ENCODE data around the gene ALOX12B. TPM values are rescaled to one million over a fixed set of nuclear protein-coding genes. Genes with fewer than 3 reads are reported as not detected.

Gene ALOX12B
- total RNA-seq, 5 donors from 2014 or later (not counting 1 experiment from before 2014, with no cell fraction given) = 0.63 to 1.1 (median 0.81) TPM; not detected in 1

GRCh38 chr17:8126491-8127066 is 39.1 kb upstream of the ALOX12B start:
- peak in 4 of 35 experiments; percentile 36 to 68 (median 40) for DNase-seq
- no peak overlapping the region for H3K27ac ChIP-seq (ENCODE audit: low read length)
- H3K36me3 Mint-ChIP-seq = no peaks in the 10 kb centered on the region
- no peaks in the 10 kb centered on the region for H3K9me3 ChIP-seq
- H3K4me3 ChIP-seq (ENCODE audit: control insufficient read depth in 1 of 2, extremely low read depth in 1 of 2, low read length in 1 of 2) = peak overlapping the region; percentile 64 to 80
- H3K36me3 ChIP-seq (ENCODE audit: control insufficient read depth in 2 of 2, extremely low read depth in 1 of 2, insufficient read depth in 1 of 2, low read length in 1 of 2) = no peaks in the 10 kb centered on the region
- H3K27me3 ChIP-seq (replicated peaks in 1 of 2; ENCODE audit: control insufficient read depth in 2 of 2, extremely low read depth in 1 of 2, insufficient read depth in 2 of 2, low read length in 1 of 2) = peaks cover 0 to 56% of the 10 kb centered on the region in 2 experiments
- peak overlapping the region; percentile 85 to 91 (median 86) for H3K4me3 Mint-ChIP-seq
- ATAC-seq (replicated peaks in 1 of 4) = peak; percentile 26 to 46 (median 34)
- H3K27ac Mint-ChIP-seq = peak overlapping the region; percentile 70 to 82
- no peaks in the 10 kb centered on the region for H3K9me3 Mint-ChIP-seq
- peaks cover 8 to 34% of the 10 kb centered on the region in 2 donors for H3K27me3 Mint-ChIP-seq
- under 1% methylated on average over 35 of the region's 45 CpGs for WGBS (ENCODE audit: insufficient coverage)
- H3K4me1 ChIP-seq (ENCODE audit: control insufficient read depth in 1 of 2, extremely low read depth in 1 of 2, insufficient read depth in 2 of 2, low read length in 2 of 2) = peaks cover 33 to 55% of the 10 kb centered on the region in 2 experiments
- ChIA-PET POLR2A (interaction anchor here in 1 of 2 donors (0.7 to 1.1 kb wide), 2 partner anchors 169 to 498 kb away, joined by 3 to 6 read pairs; partner anchors contain the start of gene SLC25A35), CTCF (interaction anchor here in 1 of 2 donors (0.7 to 1.3 kb wide), 2 partner anchors 12 to 95 kb away, joined by 3 to 5 read pairs; no protein-coding TSS in a partner anchor)
- H3K4me1 Mint-ChIP-seq = peaks cover 45 to 53% (median 47%) of the 10 kb centered on the region in 3 donors

DNA sequence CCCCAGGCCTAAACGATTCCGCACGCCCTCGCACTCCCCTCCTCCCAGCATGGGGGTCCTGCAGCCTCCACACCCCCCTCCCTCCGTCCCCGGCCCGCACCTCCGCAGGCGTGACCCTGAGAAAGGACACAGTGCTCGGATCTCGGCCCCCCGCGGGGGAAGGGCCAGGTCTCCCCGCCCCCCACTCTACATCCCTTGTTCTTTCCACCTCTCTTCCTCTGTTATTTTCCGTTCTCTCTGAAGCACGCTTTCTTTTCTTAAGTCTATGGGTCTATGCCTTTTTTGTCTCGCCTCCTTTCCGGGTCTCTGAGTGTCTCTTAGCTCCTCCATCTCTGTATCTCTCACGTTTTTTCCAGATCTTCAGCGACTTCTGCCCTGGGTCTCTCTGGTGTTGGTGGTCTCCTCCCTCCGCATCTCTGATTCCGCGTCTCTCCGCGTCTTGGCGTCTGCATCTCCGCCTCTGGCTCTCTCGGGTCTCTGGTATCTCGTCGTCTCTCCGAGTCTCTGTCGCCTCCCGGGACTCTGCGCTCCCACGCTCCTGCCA is 38.5 kb upstream of the ALOX12B start:
- DNase-seq = peak in 2 of 35 experiments; percentile 21 to 41
- Histone ChIP-seq H3K4me1 (ENCODE audit: control insufficient read depth in 1 of 2, extremely low read depth in 1 of 2, insufficient read depth in 2 of 2, low read length in 2 of 2) (peaks cover 35 to 61% of the 10 kb centered on the region in 2 experiments), H3K27me3 (replicated peaks in 1 of 2; ENCODE audit: control insufficient read depth in 2 of 2, extremely low read depth in 1 of 2, insufficient read depth in 2 of 2, low read length in 1 of 2) (peaks cover 0 to 59% of the 10 kb centered on the region in 2 experiments), H3K9me3 (no peaks in the 10 kb centered on the region), H3K36me3 (ENCODE audit: control insufficient read depth in 2 of 2, extremely low read depth in 1 of 2, insufficient read depth in 1 of 2, low read length in 1 of 2) (no peaks in the 10 kb centered on the region), H3K4me3 (ENCODE audit: control insufficient read depth in 1 of 2, extremely low read depth in 1 of 2, low read length in 1 of 2) (peak overlapping the region; percentile 64 to 80), H3K27ac (ENCODE audit: low read length) (no peak overlapping the region)
- Mint-ChIP-seq H3K27me3 (peaks cover 8 to 35% of the 10 kb centered on the region in 2 donors), H3K4me1 (peaks cover 47 to 55% (median 50%) of the 10 kb centered on the region in 3 donors), H3K4me3 (peak overlapping the region; percentile 77 to 91 (median 86)), H3K36me3 (no peaks in the 10 kb centered on the region), H3K27ac (peak overlapping the region; percentile 82 to 90), H3K9me3 (no peaks in the 10 kb centered on the region)
- ATAC-seq (replicated peaks in 1 of 4) = peak in 3 of 4 experiments; percentile 1 to 8 (median 6)
- WGBS (ENCODE audit: insufficient coverage) = under 1% methylated on average over 30 of the region's 35 CpGs
- POLR2A ChIA-PET = interaction anchor here in 1 of 2 donors (0.7 to 1.1 kb wide), 2 partner anchors 169 to 497 kb away, joined by 3 to 6 read pairs; partner anchors contain the start of gene SLC25A35
- CTCF ChIA-PET = interaction anchor here in 1 of 2 donors (1.3 kb wide), 1 partner anchor 13 kb away, joined by 5 read pairs; no protein-coding TSS in a partner anchor

DNA sequence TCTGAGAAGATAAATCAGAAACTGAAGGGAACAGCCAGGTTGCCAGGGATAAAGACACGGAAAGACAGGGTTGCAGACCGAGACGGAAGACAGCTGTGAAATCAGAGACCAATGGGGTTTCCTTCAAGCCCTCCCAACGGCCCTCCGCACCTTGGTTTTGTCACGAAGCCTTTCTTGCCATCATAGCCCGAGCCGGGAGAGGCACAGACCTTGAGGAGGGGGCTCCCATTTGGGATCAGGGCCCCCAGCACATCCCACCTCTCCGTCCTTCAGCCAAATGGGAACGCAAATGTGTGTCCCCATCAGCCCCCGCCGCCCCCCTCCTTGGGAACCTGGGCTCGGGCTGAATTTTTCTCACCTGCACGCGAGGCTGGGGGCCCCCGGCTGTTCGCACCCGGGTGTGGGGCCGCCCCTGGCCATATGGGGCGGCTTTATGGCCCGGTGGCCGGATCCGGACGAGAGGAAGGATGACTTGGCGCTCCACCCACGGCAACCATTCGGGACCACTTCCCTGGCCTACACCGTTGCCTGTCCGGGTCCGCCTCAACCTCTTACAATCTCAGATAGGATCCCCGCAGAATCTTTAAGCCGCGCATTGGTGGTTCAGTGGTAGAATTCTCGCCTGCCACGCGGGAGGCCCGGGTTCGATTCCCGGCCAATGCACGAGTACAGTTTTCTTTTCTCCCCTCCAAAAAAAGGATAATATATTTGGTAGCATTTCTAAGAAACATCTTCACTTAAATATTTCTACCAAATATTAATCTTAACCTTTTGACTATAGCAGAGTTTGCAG is 37.8 kb upstream of the ALOX12B start:
- Mint-ChIP-seq H3K4me3 (peak overlapping the region; percentile 77 to 91 (median 86)), H3K9me3 (no peaks in the 10 kb centered on the region), H3K36me3 (no peaks in the 10 kb centered on the region), H3K27ac (peak overlapping the region; percentile 82 to 90), H3K4me1 (peaks cover 54 to 62% (median 56%) of the 10 kb centered on the region in 3 donors), H3K27me3 (peaks cover 8 to 42% of the 10 kb centered on the region in 2 donors)
- ChIA-PET POLR2A (interaction anchor here in 1 of 2 donors (1.0 kb wide), 1 partner anchor 48 kb away, joined by 3 read pairs; no protein-coding TSS in a partner anchor), CTCF (interaction anchor here in 1 of 2 donors (0.8 kb wide), 1 partner anchor 13 kb away, joined by 3 read pairs; no protein-coding TSS in a partner anchor)
- H3K27ac ChIP-seq (ENCODE audit: low read length) = no peak overlapping the region
- H3K36me3 ChIP-seq (ENCODE audit: control insufficient read depth in 2 of 2, extremely low read depth in 1 of 2, insufficient read depth in 1 of 2, low read length in 1 of 2) = no peaks in the 10 kb centered on the region
- H3K9me3 ChIP-seq = no peaks in the 10 kb centered on the region
- H3K4me1 ChIP-seq (ENCODE audit: control insufficient read depth in 1 of 2, extremely low read depth in 1 of 2, insufficient read depth in 2 of 2, low read length in 2 of 2) = peaks cover 39 to 67% of the 10 kb centered on the region in 2 experiments
- ATAC-seq (replicated peaks in 1 of 4) (peak; percentile 44 to 55 (median 50)), DNase-seq (peak; percentile 65 to 90 (median 84))
- H3K4me3 ChIP-seq (ENCODE audit: control insufficient read depth in 1 of 2, extremely low read depth in 1 of 2, low read length in 1 of 2) = peak overlapping the region; percentile 64 to 80
- peaks cover 0 to 66% of the 10 kb centered on the region in 2 experiments for H3K27me3 ChIP-seq (replicated peaks in 1 of 2; ENCODE audit: control insufficient read depth in 2 of 2, extremely low read depth in 1 of 2, insufficient read depth in 2 of 2, low read length in 1 of 2)
- 2% methylated on average over 16 of the region's 40 CpGs for WGBS (ENCODE audit: insufficient coverage)

DNA sequence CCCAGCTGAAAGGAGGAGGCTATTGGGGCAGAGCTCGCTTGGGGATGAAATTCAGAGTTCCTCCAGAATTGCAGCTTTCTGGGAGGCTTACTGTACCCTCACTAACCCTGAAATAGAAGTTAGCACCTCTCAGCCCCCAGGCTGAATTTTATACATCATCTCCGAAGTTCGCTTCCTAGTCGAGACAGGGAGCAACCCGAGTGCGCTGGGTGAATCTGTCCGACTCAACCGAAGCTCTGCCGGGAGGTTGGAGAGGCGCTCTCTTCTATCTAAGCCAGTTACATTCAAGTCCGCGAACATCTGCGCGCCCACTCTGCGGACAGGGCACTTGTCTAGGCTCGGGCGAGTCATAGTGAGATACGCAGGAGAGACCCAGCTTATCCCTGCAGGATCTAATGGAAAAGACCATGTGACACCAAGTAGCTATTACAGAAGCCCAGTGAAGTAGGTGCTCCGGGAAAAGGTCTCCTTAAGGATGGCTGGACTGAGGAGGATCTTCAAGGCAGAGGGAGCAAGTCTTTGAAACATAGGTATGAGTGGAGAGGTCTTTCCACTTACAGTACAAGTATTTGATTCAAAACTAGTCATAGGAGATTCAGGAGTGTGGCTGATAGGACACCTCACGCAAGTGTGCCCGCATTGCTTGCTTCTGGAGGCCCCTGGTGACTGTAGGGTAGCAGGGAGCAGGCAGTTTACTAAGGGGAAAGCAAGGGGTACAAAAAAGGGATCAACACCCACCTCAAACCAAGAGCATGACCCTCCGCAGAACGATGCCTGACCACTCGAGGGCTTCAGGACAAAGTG is 37.0 kb upstream of the ALOX12B start:
- Histone ChIP-seq H3K27me3 (replicated peaks in 1 of 2; ENCODE audit: control insufficient read depth in 2 of 2, extremely low read depth in 1 of 2, insufficient read depth in 2 of 2, low read length in 1 of 2) (peaks cover 0 to 64% of the 10 kb centered on the region in 2 experiments), H3K36me3 (ENCODE audit: control insufficient read depth in 2 of 2, extremely low read depth in 1 of 2, insufficient read depth in 1 of 2, low read length in 1 of 2) (no peaks in the 10 kb centered on the region), H3K4me1 (ENCODE audit: control insufficient read depth in 1 of 2, extremely low read depth in 1 of 2, insufficient read depth in 2 of 2, low read length in 2 of 2) (peaks cover 47 to 71% of the 10 kb centered on the region in 2 experiments), H3K9me3 (no peaks in the 10 kb centered on the region), H3K4me3 (ENCODE audit: control insufficient read depth in 1 of 2, extremely low read depth in 1 of 2, low read length in 1 of 2) (peak overlapping the region; percentile 64 to 80), H3K27ac (ENCODE audit: low read length) (no peak overlapping the region)
- Mint-ChIP-seq H3K9me3 (no peaks in the 10 kb centered on the region), H3K27me3 (peaks cover 11 to 46% of the 10 kb centered on the region in 2 donors), H3K36me3 (no peaks in the 10 kb centered on the region), H3K4me1 (peaks cover 62 to 70% (median 64%) of the 10 kb centered on the region in 3 donors), H3K27ac (peak overlapping the region; percentile 82 to 90), H3K4me3 (peak overlapping the region; percentile 77 to 91 (median 86))
- WGBS (ENCODE audit: insufficient coverage) = 3% methylated on average over 19 of the region's 24 CpGs
- ChIA-PET CTCF (interaction anchor here in 1 of 2 donors (0.6 to 0.8 kb wide), 2 partner anchors 14 to 70 kb away, joined by 3 to 4 read pairs; no protein-coding TSS in a partner anchor), POLR2A (interaction anchor here in 1 of 2 donors (1.0 kb wide), 1 partner anchor 49 kb away, joined by 3 read pairs; no protein-coding TSS in a partner anchor)
- ATAC-seq (replicated peaks in 1 of 4) = no peak
- peak in 3 of 35 experiments; percentile 27 to 47 (median 29) for DNase-seq

- POLR2A ChIA-PET = interaction anchor here (1.0 kb wide), 2 partner anchors 49 to 97 kb away, joined by 3 read pairs; no protein-coding TSS in a partner anchor
- Histone ChIP-seq H3K27ac (ENCODE audit: low read length) (no peak within 1 kb of the TSS), H3K27me3 (replicated peaks in 1 of 2; ENCODE audit: control insufficient read depth in 2 of 2, extremely low read depth in 1 of 2, insufficient read depth in 2 of 2, low read length in 1 of 2) (peaks cover 0 to 61% of the 10 kb centered on the region in 2 experiments), H3K4me1 (ENCODE audit: control insufficient read depth in 1 of 2, extremely low read depth in 1 of 2, insufficient read depth in 2 of 2, low read length in 2 of 2) (peaks cover 48 to 71% of the 10 kb centered on the region in 2 experiments), H3K4me3 (ENCODE audit: control insufficient read depth in 1 of 2, extremely low read depth in 1 of 2, low read length in 1 of 2) (peak within 1 kb of the TSS; percentile 64 to 80), H3K9me3 (no peaks in the 10 kb centered on the region), H3K36me3 (ENCODE audit: control insufficient read depth in 2 of 2, extremely low read depth in 1 of 2, insufficient read depth in 1 of 2, low read length in 1 of 2) (no peaks in the 10 kb centered on the region)
- Mint-ChIP-seq H3K27me3 (peaks cover 12 to 49% of the 10 kb centered on the region in 2 donors), H3K4me1 (peaks cover 66 to 77% (median 69%) of the 10 kb centered on the region in 3 donors), H3K27ac (peak within 1 kb of the TSS; percentile 82 to 90), H3K4me3 (peak within 1 kb of the TSS; percentile 77 to 91 (median 86)), H3K9me3 (no peaks in the 10 kb centered on the region), H3K36me3 (no peaks in the 10 kb centered on the region)
- CTCF ChIA-PET = interaction anchor here in 1 of 2 donors (0.6 kb wide), 1 partner anchor 71 kb away, joined by 4 read pairs; no protein-coding TSS in a partner anchor
- WGBS (ENCODE audit: insufficient coverage) = 1% methylated on average over 16 of the region's 29 CpGs
- DNase-seq (peak in 1 of 35 experiments; percentile 12), ATAC-seq (replicated peaks in 1 of 4) (no peak)
Measured at GRCh38 chr17:8123695-8124349, 36.3 kb upstream of the ALOX12B start, which contains the start of gene HES7. Gene HES7, minus strand, starts transcription at chr17:8124106. Its CDS starts 22 bp downstream, at chr17:8124084.
